ENCODE data around the gene C2orf81. TPM values are rescaled to one million over a fixed set of nuclear protein-coding genes. Genes with fewer than 3 reads are reported as not detected.

The C2orf81 gene
- total RNA-seq, 1 experiment from 2014 or later: 2.9 TPM

GRCh38 chr2:74417197-74417596, 4.2 kb downstream of the C2orf81 start:
- ChIA-PET POLR2A (no interaction called here), CTCF (interaction anchor here (2.4 kb wide), 1 partner anchor 26 kb away, joined by 14 read pairs; no protein-coding TSS in a partner anchor)
- no peak for ATAC-seq
- H3K4me1 Mint-ChIP-seq: peaks cover 19% of the 10 kb centered on the region
- peaks cover 73% of the 10 kb centered on the region for H3K27me3 Mint-ChIP-seq (ENCODE audit: low read depth)
- TF ChIP-seq ZNF423 (CRISPR knock-in tag; IDR thresholded peaks at IDR 0.05) (no peak), RELA (CRISPR knock-in tag; IDR thresholded peaks at IDR 0.05; ENCODE audit: borderline replicate concordance) (no peak), ZNF219 (CRISPR knock-in tag; IDR thresholded peaks at IDR 0.05; ENCODE audit: borderline replicate concordance) (no peak), ESRRA (CRISPR knock-in tag; IDR thresholded peaks at IDR 0.05; ENCODE audit: borderline replicate concordance) (no peak), SMAD4 (CRISPR knock-in tag; IDR thresholded peaks at IDR 0.05) (no peak), CREM (CRISPR knock-in tag; IDR thresholded peaks at IDR 0.05) (no peak), FOXP1 (CRISPR knock-in tag; IDR thresholded peaks at IDR 0.05; ENCODE audit: borderline replicate concordance) (no peak), FOXJ3 (CRISPR knock-in tag; IDR thresholded peaks at IDR 0.05; ENCODE audit: borderline replicate concordance) (no peak), NR2C2 (CRISPR knock-in tag; IDR thresholded peaks at IDR 0.05) (no peak), ELF4 (CRISPR knock-in tag; IDR thresholded peaks at IDR 0.05; ENCODE audit: low read depth) (no peak), E2F5 (CRISPR knock-in tag; IDR thresholded peaks at IDR 0.05) (no peak), ZNF396 (CRISPR knock-in tag; IDR thresholded peaks at IDR 0.05; ENCODE audit: borderline replicate concordance) (no peak), NFATC4 (CRISPR knock-in tag; IDR thresholded peaks at IDR 0.05) (no peak), ERG (CRISPR knock-in tag; IDR thresholded peaks at IDR 0.05) (no peak), ZNF416 (CRISPR knock-in tag; IDR thresholded peaks at IDR 0.05) (no peak), ZNF512 (CRISPR knock-in tag; IDR thresholded peaks at IDR 0.05; ENCODE audit: borderline replicate concordance) (no peak), PRRX2 (CRISPR knock-in tag; IDR thresholded peaks at IDR 0.05) (no peak), E2F1 (CRISPR knock-in tag; IDR thresholded peaks at IDR 0.05) (no peak), ZNF317 (CRISPR knock-in tag; IDR thresholded peaks at IDR 0.05; ENCODE audit: borderline replicate concordance, low read depth) (no peak)
- H3K36me3 Mint-ChIP-seq: no peaks in the 10 kb centered on the region
- DNase-seq (ENCODE audit: low spot score): no peak
- no peaks in the 10 kb centered on the region for H3K9me3 Mint-ChIP-seq
- no peak overlapping the region for H3K27ac Mint-ChIP-seq
- no peak overlapping the region for H3K4me3 Mint-ChIP-seq

GRCh38 chr2:74416778-74417177, 4.6 kb downstream of the C2orf81 start:
- no peaks in the 10 kb centered on the region for H3K9me3 Mint-ChIP-seq
- no peaks in the 10 kb centered on the region for H3K36me3 Mint-ChIP-seq
- peaks cover 17% of the 10 kb centered on the region for H3K4me1 Mint-ChIP-seq
- CTCF ChIA-PET: interaction anchor here (2.4 kb wide), 1 partner anchor 25 kb away, joined by 14 read pairs; no protein-coding TSS in a partner anchor
- H3K4me3 Mint-ChIP-seq: no peak overlapping the region
- POLR2A ChIA-PET: no interaction called here
- H3K27ac Mint-ChIP-seq: no peak overlapping the region
- ATAC-seq (no peak), DNase-seq (ENCODE audit: low spot score) (no peak)
- H3K27me3 Mint-ChIP-seq (ENCODE audit: low read depth): peaks cover 74% of the 10 kb centered on the region
- TF ChIP-seq KAT7 (CRISPR knock-in tag; IDR thresholded peaks at IDR 0.05; ENCODE audit: borderline replicate concordance) (no peak), USF1 (CRISPR knock-in tag; IDR thresholded peaks at IDR 0.05) (no peak), NR3C1 (CRISPR knock-in tag; conservative IDR thresholded peaks at IDR 0.05; ENCODE audit: low read depth) (no peak), ZNF671 (CRISPR knock-in tag; IDR thresholded peaks at IDR 0.05) (no peak), ZBTB43 (CRISPR knock-in tag; IDR thresholded peaks at IDR 0.05) (no peak), ZNF263 (CRISPR knock-in tag; IDR thresholded peaks at IDR 0.05; ENCODE audit: low read depth) (no peak), ATF3 (CRISPR knock-in tag; conservative IDR thresholded peaks at IDR 0.05) (no peak), TEAD4 (CRISPR knock-in tag; IDR thresholded peaks at IDR 0.05) (no peak), PREB (CRISPR knock-in tag; IDR thresholded peaks at IDR 0.05; ENCODE audit: borderline replicate concordance) (no peak), ETV6 (CRISPR knock-in tag; IDR thresholded peaks at IDR 0.05) (no peak), ESRRA (CRISPR knock-in tag; IDR thresholded peaks at IDR 0.05; ENCODE audit: borderline replicate concordance) (no peak), TEAD1 (CRISPR knock-in tag; IDR thresholded peaks at IDR 0.05) (no peak)

Data from WTC11 (cell line).